Measurements from ENCODE around the gene MEGF8. TPM values are rescaled to one million over a fixed set of nuclear protein-coding genes. Genes with fewer than 3 reads are reported as not detected.

MEGF8 gene
- total RNA-seq, 2 donors from 2014 or later, result 16.8 to 20.4 TPM

- intact Hi-C loops (cut with DNase I), result loop anchor here in 1 of 2 donors (10.0 kb wide), 1 partner anchor 51 kb away; the partner anchor contains the start of gene GSK3A
- peak; percentile 94 for DNase-seq (ENCODE audit: low spot score)
Measured at GRCh38 chr19:42295831-42296525, 29.5 kb upstream of the MEGF8 start.

- DNase-seq (ENCODE audit: low spot score), result no peak
- intact Hi-C loops (cut with DNase I), result loop anchor here in 1 of 2 donors (10.0 kb wide), 1 partner anchor 52 kb away; the partner anchor contains the start of gene GSK3A
Measured at GRCh38 chr19:42297039-42297438, 28.4 kb upstream of the MEGF8 start.

- DNase-seq (ENCODE audit: low spot score), result no peak
- intact Hi-C loops (cut with DNase I), result no loop called here
Measured at GRCh38 chr19:42301646-42302203, 23.7 kb upstream of the MEGF8 start, which contains the start of gene PRR19. Gene PRR19 (plus strand): TSS chr19:42302132. CDS start chr19:42309585, 7,453 bp downstream.

- DNase-seq (ENCODE audit: low spot score), result no peak
- intact Hi-C loops (cut with DNase I), result no loop called here
Measured at GRCh38 chr19:42303101-42303464, 22.4 kb upstream of the MEGF8 start.

- DNase-seq (ENCODE audit: low spot score), result no peak
- intact Hi-C loops (cut with DNase I), result no loop called here
Measured at GRCh38 chr19:42303876-42304275, 21.6 kb upstream of the MEGF8 start.

GRCh38 chr19:42306646-42307045, 18.8 kb upstream of the MEGF8 start:
- no peak for DNase-seq (ENCODE audit: low spot score)
- intact Hi-C loops (cut with DNase I), result no loop called here

- DNase-seq (ENCODE audit: low spot score), result no peak
- intact Hi-C loops (cut with DNase I), result no loop called here
Measured at GRCh38 chr19:42309686-42310085, 15.7 kb upstream of the MEGF8 start.

GRCh38 chr19:42311657-42312056, 13.8 kb upstream of the MEGF8 start:
- intact Hi-C loops (cut with DNase I), result no loop called here
- no peak for DNase-seq (ENCODE audit: low spot score)

- intact Hi-C loops (cut with DNase I), result no loop called here
- no peak for DNase-seq (ENCODE audit: low spot score)
Measured at GRCh38 chr19:42312370-42312769, 13.1 kb upstream of the MEGF8 start.

- intact Hi-C loops (cut with DNase I), result no loop called here
Measured at GRCh38 chr19:42313096-42313839, 12.2 kb upstream of the MEGF8 start, which contains the start of gene TMEM145. Gene TMEM145 (plus strand): TSS chr19:42313309. CDS start chr19:42313377, 68 bp downstream.

GRCh38 chr19:42313840-42314755, 11.3 kb upstream of the MEGF8 start:
- intact Hi-C loops (cut with DNase I), result no loop called here
- no peak for DNase-seq (ENCODE audit: low spot score)

More at GRCh38 chr19:42313096-42313839, 12.2 kb upstream of the MEGF8 start, which contains the start of gene TMEM145:
- no peak for DNase-seq (ENCODE audit: low spot score)

GRCh38 chr19:42315024-42315423, 10.4 kb upstream of the MEGF8 start:
- DNase-seq (ENCODE audit: low spot score), result no peak
- intact Hi-C loops (cut with DNase I), result no loop called here

- intact Hi-C loops (cut with DNase I), result no loop called here
- no peak for DNase-seq (ENCODE audit: low spot score)
Measured at GRCh38 chr19:42316223-42317211, 8.9 kb upstream of the MEGF8 start.

GRCh38 chr19:42317535-42317934, 7.9 kb upstream of the MEGF8 start:
- DNase-seq (ENCODE audit: low spot score), result no peak
- intact Hi-C loops (cut with DNase I), result no loop called here

GRCh38 chr19:42322305-42322704, 3.1 kb upstream of the MEGF8 start:
- no peak for DNase-seq (ENCODE audit: low spot score)
- intact Hi-C loops (cut with DNase I), result loop anchor here (10.0 kb wide), 2 partner anchors 188 to 198 kb away; partner anchors contain the start of gene POU2F2 (in 1 of the 2)

GRCh38 chr19:42323473-42323851, 2.0 kb upstream of the MEGF8 start:
- intact Hi-C loops (cut with DNase I), result loop anchor here (10.0 kb wide), 2 partner anchors 189 to 199 kb away; partner anchors contain the start of gene POU2F2 (in 1 of the 2)
- DNase-seq (ENCODE audit: low spot score), result no peak

GRCh38 chr19:42323852-42324654, 1.4 kb upstream of the MEGF8 start:
- intact Hi-C loops (cut with DNase I), result loop anchor here (10.0 kb wide), 2 partner anchors 189 to 199 kb away; partner anchors contain the start of gene POU2F2 (in 1 of the 2)
- DNase-seq (ENCODE audit: low spot score), result no peak

Data from posterior vena cava (tissue), 2 donors.